Measurements from ENCODE around the gene PLEKHA8.

DNA sequence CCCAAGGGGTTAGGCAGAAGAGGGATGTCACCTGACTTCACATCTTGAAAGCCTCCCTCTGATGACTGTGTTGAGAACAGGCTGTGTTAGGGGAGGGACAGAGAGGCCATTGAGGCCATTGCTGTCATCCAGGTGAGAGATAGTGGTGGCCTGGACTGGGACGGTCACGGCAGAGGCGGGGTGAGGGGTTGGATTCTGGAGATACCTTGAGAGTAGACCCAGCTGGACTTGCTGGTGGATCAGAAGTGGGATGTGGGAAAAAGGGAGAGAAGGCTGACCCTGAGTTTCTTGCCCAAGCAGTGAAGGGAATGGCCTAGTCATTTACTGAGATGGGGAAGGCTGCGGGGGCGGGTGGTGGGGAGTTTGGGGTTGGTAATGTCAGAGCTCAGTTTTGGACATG lies 120.2 kb downstream of the PLEKHA8 start:
- TF ChIP-seq, protein P1, sequence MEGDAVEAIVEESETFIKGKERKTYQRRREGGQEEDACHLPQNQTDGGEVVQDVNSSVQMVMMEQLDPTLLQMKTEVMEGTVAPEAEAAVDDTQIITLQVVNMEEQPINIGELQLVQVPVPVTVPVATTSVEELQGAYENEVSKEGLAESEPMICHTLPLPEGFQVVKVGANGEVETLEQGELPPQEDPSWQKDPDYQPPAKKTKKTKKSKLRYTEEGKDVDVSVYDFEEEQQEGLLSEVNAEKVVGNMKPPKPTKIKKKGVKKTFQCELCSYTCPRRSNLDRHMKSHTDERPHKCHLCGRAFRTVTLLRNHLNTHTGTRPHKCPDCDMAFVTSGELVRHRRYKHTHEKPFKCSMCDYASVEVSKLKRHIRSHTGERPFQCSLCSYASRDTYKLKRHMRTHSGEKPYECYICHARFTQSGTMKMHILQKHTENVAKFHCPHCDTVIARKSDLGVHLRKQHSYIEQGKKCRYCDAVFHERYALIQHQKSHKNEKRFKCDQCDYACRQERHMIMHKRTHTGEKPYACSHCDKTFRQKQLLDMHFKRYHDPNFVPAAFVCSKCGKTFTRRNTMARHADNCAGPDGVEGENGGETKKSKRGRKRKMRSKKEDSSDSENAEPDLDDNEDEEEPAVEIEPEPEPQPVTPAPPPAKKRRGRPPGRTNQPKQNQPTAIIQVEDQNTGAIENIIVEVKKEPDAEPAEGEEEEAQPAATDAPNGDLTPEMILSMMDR (IDR thresholded peaks at IDR 0.05) = no peak
- TF ChIP-seq POLR2A (IDR thresholded peaks at IDR 0.05) = no peak

All from suprapubic skin (tissue), 3 donors.